Measurements from ENCODE around the gene PYGM. TPM values are rescaled to one million over a fixed set of nuclear protein-coding genes. Genes with fewer than 3 reads are reported as not detected.

The PYGM gene
- total and polyA plus RNA-seq, 2 of the 13 experiments (the other 11 are each of a cell fraction or from before 2014, with no cell fraction given) = 0.11 to 0.12 TPM

DNA sequence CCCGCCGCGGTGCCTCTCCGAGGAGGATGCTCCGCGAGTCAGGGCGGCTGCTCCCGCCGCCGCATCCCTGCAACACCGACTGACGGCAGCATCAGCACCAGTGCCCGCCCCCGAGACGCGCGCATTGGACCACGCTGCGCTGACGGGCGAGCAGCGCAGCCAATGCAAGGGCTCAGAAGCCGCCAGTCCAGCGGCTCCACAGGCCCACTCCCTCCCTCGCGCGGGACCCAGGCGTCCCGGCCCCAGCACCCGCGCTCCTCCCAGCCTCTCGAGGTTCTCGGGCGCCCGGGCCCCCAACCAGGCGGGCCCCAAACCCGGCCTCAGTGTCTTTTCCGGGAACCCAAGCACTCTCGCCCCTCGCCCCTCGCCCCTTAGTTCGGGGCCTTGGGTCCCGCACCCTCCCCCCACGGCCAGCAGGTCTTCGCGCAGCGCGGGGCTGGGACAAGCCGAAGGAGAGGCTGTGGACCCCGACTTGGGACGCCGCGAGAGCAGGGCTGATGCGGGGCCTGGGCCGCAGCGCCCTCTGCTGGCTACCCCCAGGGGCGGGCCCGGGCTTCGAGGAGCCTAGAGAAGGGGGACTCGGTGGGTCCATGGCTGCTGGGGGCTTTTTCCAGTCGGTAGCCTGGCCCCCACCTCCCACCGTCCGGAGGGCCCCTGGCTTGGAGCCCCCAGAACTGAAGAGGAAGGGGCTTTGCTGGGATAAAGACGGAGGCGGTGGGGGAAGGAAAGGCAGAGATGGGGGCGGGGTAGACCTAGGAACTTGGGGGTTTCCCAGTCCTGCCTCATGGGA lies 36.5 kb downstream of the PYGM start, which contains the start of gene NRXN2 (continued):
- TF ChIP-seq, protein P1, sequence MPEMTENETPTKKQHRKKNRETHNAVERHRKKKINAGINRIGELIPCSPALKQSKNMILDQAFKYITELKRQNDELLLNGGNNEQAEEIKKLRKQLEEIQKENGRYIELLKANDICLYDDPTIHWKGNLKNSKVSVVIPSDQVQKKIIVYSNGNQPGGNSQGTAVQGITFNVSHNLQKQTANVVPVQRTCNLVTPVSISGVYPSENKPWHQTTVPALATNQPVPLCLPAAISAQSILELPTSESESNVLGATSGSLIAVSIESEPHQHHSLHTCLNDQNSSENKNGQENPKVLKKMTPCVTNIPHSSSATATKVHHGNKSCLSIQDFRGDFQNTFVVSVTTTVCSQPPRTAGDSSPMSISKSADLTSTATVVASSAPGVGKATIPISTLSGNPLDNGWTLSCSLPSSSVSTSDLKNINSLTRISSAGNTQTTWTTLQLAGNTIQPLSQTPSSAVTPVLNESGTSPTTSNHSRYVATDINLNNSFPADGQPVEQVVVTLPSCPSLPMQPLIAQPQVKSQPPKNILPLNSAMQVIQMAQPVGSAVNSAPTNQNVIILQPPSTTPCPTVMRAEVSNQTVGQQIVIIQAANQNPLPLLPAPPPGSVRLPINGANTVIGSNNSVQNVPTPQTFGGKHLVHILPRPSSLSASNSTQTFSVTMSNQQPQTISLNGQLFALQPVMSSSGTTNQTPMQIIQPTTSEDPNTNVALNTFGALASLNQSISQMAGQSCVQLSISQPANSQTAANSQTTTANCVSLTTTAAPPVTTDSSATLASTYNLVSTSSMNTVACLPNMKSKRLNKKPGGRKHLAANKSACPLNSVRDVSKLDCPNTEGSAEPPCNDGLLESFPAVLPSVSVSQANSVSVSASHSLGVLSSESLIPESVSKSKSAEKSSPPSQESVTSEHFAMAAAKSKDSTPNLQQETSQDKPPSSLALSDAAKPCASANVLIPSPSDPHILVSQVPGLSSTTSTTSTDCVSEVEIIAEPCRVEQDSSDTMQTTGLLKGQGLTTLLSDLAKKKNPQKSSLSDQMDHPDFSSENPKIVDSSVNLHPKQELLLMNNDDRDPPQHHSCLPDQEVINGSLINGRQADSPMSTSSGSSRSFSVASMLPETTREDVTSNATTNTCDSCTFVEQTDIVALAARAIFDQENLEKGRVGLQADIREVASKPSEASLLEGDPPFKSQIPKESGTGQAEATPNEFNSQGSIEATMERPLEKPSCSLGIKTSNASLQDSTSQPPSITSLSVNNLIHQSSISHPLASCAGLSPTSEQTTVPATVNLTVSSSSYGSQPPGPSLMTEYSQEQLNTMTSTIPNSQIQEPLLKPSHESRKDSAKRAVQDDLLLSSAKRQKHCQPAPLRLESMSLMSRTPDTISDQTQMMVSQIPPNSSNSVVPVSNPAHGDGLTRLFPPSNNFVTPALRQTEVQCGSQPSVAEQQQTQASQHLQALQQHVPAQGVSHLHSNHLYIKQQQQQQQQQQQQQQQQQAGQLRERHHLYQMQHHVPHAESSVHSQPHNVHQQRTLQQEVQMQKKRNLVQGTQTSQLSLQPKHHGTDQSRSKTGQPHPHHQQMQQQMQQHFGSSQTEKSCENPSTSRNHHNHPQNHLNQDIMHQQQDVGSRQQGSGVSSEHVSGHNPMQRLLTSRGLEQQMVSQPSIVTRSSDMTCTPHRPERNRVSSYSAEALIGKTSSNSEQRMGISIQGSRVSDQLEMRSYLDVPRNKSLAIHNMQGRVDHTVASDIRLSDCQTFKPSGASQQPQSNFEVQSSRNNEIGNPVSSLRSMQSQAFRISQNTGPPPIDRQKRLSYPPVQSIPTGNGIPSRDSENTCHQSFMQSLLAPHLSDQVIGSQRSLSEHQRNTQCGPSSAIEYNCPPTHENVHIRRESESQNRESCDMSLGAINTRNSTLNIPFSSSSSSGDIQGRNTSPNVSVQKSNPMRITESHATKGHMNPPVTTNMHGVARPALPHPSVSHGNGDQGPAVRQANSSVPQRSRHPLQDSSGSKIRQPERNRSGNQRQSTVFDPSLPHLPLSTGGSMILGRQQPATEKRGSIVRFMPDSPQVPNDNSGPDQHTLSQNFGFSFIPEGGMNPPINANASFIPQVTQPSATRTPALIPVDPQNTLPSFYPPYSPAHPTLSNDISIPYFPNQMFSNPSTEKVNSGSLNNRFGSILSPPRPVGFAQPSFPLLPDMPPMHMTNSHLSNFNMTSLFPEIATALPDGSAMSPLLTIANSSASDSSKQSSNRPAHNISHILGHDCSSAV (CRISPR knock-in tag; IDR thresholded peaks at IDR 0.05; ENCODE audit: borderline replicate concordance) = no peak
- TF ChIP-seq SIN3B (IDR thresholded peaks at IDR 0.05; ENCODE audit: low read length) (no peak), HOXA5 (CRISPR knock-in tag; IDR thresholded peaks at IDR 0.05) (no peak), ZBTB1 (CRISPR knock-in tag; IDR thresholded peaks at IDR 0.05; ENCODE audit: borderline replicate concordance) (no peak), GATA4 (IDR thresholded peaks at IDR 0.05; ENCODE audit: borderline replicate concordance, low read depth) (no peak), ZNF44 (CRISPR knock-in tag; IDR thresholded peaks at IDR 0.05) (no peak), SRY (CRISPR knock-in tag; IDR thresholded peaks at IDR 0.05) (no peak)
- TF ChIP-seq, protein P2, sequence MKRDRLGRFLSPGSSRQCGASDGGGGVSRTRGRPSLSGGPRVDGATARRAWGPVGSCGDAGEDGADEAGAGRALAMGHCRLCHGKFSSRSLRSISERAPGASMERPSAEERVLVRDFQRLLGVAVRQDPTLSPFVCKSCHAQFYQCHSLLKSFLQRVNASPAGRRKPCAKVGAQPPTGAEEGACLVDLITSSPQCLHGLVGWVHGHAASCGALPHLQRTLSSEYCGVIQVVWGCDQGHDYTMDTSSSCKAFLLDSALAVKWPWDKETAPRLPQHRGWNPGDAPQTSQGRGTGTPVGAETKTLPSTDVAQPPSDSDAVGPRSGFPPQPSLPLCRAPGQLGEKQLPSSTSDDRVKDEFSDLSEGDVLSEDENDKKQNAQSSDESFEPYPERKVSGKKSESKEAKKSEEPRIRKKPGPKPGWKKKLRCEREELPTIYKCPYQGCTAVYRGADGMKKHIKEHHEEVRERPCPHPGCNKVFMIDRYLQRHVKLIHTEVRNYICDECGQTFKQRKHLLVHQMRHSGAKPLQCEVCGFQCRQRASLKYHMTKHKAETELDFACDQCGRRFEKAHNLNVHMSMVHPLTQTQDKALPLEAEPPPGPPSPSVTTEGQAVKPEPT (CRISPR knock-in tag; IDR thresholded peaks at IDR 0.05; ENCODE audit: low read depth) = no peak
- TF ChIP-seq, protein P3, sequence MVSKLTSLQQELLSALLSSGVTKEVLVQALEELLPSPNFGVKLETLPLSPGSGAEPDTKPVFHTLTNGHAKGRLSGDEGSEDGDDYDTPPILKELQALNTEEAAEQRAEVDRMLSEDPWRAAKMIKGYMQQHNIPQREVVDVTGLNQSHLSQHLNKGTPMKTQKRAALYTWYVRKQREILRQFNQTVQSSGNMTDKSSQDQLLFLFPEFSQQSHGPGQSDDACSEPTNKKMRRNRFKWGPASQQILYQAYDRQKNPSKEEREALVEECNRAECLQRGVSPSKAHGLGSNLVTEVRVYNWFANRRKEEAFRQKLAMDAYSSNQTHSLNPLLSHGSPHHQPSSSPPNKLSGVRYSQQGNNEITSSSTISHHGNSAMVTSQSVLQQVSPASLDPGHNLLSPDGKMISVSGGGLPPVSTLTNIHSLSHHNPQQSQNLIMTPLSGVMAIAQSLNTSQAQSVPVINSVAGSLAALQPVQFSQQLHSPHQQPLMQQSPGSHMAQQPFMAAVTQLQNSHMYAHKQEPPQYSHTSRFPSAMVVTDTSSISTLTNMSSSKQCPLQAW (CRISPR knock-in tag; IDR thresholded peaks at IDR 0.05) = no peak
- TF ChIP-seq, protein P4, sequence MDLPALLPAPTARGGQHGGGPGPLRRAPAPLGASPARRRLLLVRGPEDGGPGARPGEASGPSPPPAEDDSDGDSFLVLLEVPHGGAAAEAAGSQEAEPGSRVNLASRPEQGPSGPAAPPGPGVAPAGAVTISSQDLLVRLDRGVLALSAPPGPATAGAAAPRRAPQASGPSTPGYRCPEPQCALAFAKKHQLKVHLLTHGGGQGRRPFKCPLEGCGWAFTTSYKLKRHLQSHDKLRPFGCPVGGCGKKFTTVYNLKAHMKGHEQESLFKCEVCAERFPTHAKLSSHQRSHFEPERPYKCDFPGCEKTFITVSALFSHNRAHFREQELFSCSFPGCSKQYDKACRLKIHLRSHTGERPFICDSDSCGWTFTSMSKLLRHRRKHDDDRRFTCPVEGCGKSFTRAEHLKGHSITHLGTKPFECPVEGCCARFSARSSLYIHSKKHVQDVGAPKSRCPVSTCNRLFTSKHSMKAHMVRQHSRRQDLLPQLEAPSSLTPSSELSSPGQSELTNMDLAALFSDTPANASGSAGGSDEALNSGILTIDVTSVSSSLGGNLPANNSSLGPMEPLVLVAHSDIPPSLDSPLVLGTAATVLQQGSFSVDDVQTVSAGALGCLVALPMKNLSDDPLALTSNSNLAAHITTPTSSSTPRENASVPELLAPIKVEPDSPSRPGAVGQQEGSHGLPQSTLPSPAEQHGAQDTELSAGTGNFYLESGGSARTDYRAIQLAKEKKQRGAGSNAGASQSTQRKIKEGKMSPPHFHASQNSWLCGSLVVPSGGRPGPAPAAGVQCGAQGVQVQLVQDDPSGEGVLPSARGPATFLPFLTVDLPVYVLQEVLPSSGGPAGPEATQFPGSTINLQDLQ (CRISPR knock-in tag; IDR thresholded peaks at IDR 0.05) = no peak

Data from HepG2 (cell line).